Mesothelial cell of epicardium (in vitro differentiated cells): ENCODE results near the gene RAC2. TPM values are rescaled to one million over a fixed set of nuclear protein-coding genes. Genes with fewer than 3 reads are reported as not detected.
A peak's percentile ranks its signal among the peaks of the same experiment; 100 is the strongest.

Source experiments
- DNase-seq, 2 experiments: peaks; one replicate each; pipeline ENCODE4 v3.0.0; 2021; ENCODE audit warnings: low spot score in 2 of 2; ENCODE audit not compliant: unreplicated experiment in 2 of 2
- H3K27ac Mint-ChIP-seq: 2 replicates; pipeline ENCODE4 v1.8.0; 2021; ENCODE audit warnings: mixed read lengths
- H3K27me3 Mint-ChIP-seq: 2 replicates; pipeline ENCODE4 v1.8.0; 2021; ENCODE audit warnings: low read depth, mixed read lengths
- H3K36me3 Mint-ChIP-seq: 2 replicates; pipeline ENCODE4 v1.8.0; 2021; ENCODE audit warnings: mixed read lengths
- H3K4me1 Mint-ChIP-seq: 2 replicates; pipeline ENCODE4 v1.8.0; 2021; ENCODE audit warnings: mixed read lengths
- H3K4me3 Mint-ChIP-seq: 2 replicates; pipeline ENCODE4 v1.8.0; 2021; ENCODE audit warnings: mild to moderate bottlenecking, moderate library complexity, mixed read lengths
- H3K9me3 Mint-ChIP-seq: 2 replicates; pipeline ENCODE4 v1.8.0; 2021; ENCODE audit warnings: mixed read lengths
- CTCF ChIP-seq: fragments of 200-600 bp; sonication (generic); IDR thresholded peaks from one replicate; pipeline ENCODE4 v1.5.0; 2021; ENCODE audit warnings: antibody characterized with exemption; ENCODE audit not compliant: unreplicated experiment
- total RNA-seq: library from RNA; stranded (reverse); gene quantifications from 3 replicates; pipeline ENCODE4 v1.2.1, GENCODE V29; 2021

The RAC2 gene
- total RNA-seq, 1 donor from 2014 or later, result 6.4 TPM

GRCh38 chr22:37184816-37185541, 59.1 kb downstream of the RAC2 start:
- DNase-seq, result no peak
- H3K4me3 Mint-ChIP-seq, result no peak overlapping the region
- peaks cover 40% of the 10 kb centered on the region for H3K4me1 Mint-ChIP-seq
- no peaks in the 10 kb centered on the region for H3K27me3 Mint-ChIP-seq
- H3K36me3 Mint-ChIP-seq, result peaks cover 12% of the 10 kb centered on the region
- H3K9me3 Mint-ChIP-seq, result no peaks in the 10 kb centered on the region
- TF ChIP-seq CTCF, result no peak
- no peak overlapping the region for H3K27ac Mint-ChIP-seq

GRCh38 chr22:37184380-37184755, 59.7 kb downstream of the RAC2 start:
- no peak overlapping the region for H3K4me3 Mint-ChIP-seq

GRCh38 chr22:37183432-37184379, 60.4 kb downstream of the RAC2 start:
- no peaks in the 10 kb centered on the region for H3K9me3 Mint-ChIP-seq
- H3K27me3 Mint-ChIP-seq, result no peaks in the 10 kb centered on the region
- peaks cover 31% of the 10 kb centered on the region for H3K4me1 Mint-ChIP-seq
- peaks cover 14% of the 10 kb centered on the region for H3K36me3 Mint-ChIP-seq
- TF ChIP-seq CTCF, result no peak
- DNase-seq, result no peak
- peak overlapping the region; percentile 59 for H3K27ac Mint-ChIP-seq
- H3K4me3 Mint-ChIP-seq, result no peak overlapping the region

More at GRCh38 chr22:37184380-37184755, 59.7 kb downstream of the RAC2 start:
- H3K9me3 Mint-ChIP-seq, result no peaks in the 10 kb centered on the region
- DNase-seq, result no peak
- H3K27ac Mint-ChIP-seq, result no peak overlapping the region
- peaks cover 34% of the 10 kb centered on the region for H3K4me1 Mint-ChIP-seq
- H3K36me3 Mint-ChIP-seq, result peaks cover 12% of the 10 kb centered on the region
- no peak for TF ChIP-seq CTCF
- H3K27me3 Mint-ChIP-seq, result no peaks in the 10 kb centered on the region

GRCh38 chr22:37182949-37183245, 61.2 kb downstream of the RAC2 start:
- no peak for DNase-seq
- Mint-ChIP-seq H3K9me3 (no peaks in the 10 kb centered on the region), H3K27me3 (no peaks in the 10 kb centered on the region), H3K36me3 (peaks cover 14% of the 10 kb centered on the region), H3K4me1 (peaks cover 31% of the 10 kb centered on the region), H3K4me3 (no peak overlapping the region), H3K27ac (no peak overlapping the region)
- no peak for TF ChIP-seq CTCF

- Mint-ChIP-seq H3K36me3 (peaks cover 14% of the 10 kb centered on the region), H3K9me3 (no peaks in the 10 kb centered on the region), H3K4me1 (peaks cover 31% of the 10 kb centered on the region), H3K4me3 (no peak overlapping the region), H3K27ac (no peak overlapping the region), H3K27me3 (no peaks in the 10 kb centered on the region)
- DNase-seq, result no peak
- TF ChIP-seq CTCF, result no peak
These were observed 61.7 kb downstream of the RAC2 start for GRCh38 chr22:37182101-37182948.
